Renal cortical epithelial cell (primary cell): ENCODE results near the gene SPESP1. TPM values are rescaled to one million over a fixed set of nuclear protein-coding genes. Genes with fewer than 3 reads are reported as not detected.
"Not testable (repeated sequence)": the region's sequence is repeated elsewhere in the genome, so short reads cannot be mapped to it uniquely, and the experiment has no call there.

Source experiments
- DNase-seq: peaks from one replicate; pipeline ENCODE4 v3.0.0-alpha.2; 2011; ENCODE audit warnings: low read depth
- total RNA-seq: library from RNA; depleted of rRNA; stranded (reverse); fragments of >200 nt; gene quantifications from 2 replicates; pipeline ENCODE4 v1.2.3, GENCODE V29; 2014

Gene SPESP1
- total RNA-seq, 1 donor from 2014 or later = 0.75 TPM

DNA sequence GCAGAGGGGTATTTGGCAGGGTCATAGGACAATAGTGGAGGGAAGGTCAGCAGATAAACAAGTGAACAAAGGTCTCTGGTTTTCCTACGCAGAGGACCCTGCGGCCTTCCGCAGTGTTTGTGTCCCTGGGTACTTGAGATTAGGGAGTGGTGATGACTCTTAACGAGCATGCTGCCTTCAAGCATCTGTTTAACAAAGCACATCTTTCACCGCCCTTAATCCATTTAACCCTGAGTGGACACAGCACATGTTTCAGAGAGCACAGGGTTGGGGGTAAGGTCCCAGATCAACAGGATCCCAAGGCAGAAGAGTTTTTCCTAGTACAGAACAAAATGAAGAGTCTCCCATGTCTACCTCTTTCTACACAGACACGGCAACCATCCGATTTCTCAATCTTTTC is 33.4 kb downstream of the SPESP1 start:
- DNase-seq = not testable (repeated sequence)

DNA sequence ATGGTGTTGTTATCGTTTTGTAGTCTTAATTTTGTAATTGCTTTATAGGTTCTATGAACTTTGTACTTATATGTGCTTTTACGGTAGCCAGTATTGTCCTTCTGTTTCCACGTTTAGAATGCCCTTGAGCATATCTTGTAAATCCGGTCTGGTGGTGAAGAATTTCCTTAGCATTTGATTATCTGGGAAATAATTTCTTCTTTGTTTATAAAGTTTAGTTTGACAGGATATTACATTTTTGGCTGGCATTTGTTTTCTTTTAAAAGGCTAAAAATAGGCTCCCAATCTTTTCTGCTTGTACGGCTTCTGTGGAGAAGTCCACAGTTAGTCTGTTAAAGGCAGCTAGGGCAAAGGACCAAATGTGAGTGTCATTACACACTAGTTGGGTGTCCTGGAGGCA is 36.7 kb downstream of the SPESP1 start:
- no peak for DNase-seq

DNA sequence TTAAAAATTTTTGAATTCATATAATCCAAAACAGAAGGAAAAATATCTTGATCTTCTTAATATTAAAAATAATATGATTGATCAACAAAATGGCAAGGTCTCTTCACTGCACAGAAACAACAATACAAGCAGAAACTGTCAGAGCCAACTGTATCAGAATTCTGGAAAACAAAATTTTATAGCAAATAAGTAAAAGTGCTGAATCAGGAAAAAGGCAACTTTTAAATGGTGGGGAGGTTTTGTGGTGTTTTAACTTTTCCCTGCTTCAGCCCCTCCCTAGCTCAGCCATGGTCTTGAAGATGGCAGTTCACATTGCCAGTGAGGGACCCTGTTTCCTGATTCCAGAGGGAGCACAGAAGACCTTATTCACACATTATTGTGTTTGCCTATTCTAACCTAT is 37.6 kb downstream of the SPESP1 start:
- no peak for DNase-seq

DNA sequence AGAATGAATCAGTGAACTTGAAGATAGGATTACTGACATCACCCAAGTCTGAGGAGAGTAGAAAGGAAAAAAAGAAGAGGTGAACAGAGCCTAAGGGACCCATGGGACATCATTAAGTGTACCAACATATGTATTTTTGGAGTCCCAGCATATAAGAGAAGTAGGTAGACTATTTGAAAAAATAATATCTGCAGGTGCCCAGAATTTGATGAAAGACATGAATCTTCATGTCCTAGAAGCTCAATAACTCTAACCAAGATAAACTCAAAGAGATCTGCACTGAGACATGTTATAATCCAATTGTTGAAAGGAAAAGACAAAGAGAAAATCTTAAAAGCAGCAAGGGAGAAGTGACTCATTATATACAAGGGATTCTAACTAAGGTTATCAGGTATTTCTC is 39.0 kb downstream of the SPESP1 start:
- DNase-seq = no peak

DNA sequence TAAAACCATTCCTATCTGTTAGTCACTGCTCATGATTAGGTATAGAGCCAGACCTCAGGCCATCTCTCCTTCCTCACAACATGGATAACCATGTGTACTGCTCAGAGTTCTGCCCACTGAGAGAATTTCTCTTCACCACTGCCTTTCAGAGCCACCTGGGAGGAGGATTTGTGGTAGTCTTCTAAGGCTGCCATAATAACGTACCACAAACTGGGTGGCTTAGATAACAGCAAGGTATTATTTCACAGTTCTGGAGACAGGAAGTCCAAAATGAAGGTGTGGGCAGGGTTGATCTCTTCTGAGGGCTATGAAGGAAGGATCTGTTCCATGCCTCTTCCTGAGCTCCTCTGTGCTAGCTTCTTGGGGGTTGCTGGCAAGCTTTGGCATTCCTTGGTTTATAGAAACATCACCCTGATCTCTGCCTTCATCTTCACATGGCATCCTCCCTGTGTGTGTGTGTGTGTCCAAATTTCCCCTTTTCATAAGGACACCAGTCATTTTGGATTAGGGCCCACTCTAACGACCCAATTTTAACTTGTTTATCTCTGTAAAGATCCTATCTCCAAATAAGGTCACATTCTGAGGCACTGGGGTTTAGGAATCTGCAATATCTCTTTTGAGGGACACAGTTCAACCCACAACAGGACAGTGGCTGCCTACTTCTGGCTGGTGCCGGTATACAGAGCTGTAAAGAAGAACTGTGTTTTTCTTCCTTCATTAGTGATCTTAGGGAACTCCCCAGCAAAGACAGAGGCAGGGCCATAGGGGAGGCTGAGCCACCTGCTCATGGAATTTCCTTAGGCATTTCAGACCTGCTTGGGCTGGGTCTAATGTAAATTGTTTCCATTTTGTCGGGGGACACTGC is 42.1 kb downstream of the SPESP1 start:
- DNase-seq = no peak

DNA sequence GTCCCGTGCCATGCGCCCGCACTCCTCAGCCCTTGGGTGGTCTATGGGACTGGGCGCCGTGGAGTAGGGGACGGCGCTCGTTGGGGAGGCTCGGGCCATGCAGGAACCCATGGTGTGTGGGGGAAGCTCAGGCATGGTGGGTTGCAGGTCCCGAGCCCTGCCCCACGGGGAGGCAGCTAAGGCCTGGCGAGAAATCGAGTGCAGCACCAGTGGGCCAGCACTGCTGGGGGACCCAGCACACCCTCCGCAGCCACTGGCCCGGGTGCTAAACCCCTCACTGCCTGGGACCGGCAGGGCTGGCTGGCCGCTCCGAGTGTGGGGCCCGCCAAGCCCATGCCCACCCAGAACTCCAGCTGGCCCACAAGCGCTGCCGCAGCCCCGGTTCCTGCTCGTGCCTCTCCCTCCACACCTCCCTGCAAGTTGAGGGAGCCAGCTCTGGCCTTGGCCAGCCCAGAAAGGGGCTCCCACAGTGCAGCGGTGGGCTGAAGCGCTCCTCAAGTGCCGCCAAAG is 45.4 kb downstream of the SPESP1 start:
- not testable (repeated sequence) for DNase-seq

DNA sequence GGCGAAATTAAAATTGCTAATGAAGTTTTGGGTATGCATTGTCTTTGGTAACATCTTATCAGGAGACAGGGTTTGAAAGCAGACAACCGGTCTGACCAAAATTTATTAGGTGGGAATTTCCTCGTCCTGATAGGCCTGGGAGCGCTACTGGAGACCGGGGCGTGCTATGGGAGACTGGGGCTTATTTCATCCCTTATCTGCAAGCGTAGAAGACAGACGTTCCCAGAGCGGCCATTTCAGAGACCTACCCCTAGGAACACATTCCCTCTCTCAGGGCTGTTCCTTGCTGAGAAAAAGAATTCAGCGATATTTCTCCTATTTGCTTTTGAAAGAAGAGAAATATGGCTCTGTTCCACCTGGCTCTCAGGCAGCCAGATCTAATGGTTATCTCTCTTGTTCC is 47.1 kb downstream of the SPESP1 start:
- DNase-seq = not testable (repeated sequence)

DNA sequence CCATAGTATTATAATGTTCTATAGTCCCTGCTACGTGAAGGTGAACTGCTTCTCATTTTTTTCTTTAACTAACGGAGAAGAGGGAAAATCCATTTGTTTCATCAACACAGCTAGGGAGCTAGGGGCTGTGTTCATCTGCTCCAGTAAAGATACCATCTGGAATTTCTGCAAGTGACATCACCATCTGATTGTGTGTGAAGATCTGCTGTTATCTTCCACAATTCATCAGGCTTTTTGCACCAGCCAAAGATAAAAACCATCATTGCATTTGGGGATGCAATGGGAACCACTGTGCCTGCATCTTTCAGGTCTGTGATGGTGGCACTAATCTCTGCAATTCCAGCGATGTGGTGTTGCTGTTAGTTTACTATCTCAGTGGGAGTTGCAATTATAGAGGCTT is 48.7 kb downstream of the SPESP1 start:
- no peak for DNase-seq

DNA sequence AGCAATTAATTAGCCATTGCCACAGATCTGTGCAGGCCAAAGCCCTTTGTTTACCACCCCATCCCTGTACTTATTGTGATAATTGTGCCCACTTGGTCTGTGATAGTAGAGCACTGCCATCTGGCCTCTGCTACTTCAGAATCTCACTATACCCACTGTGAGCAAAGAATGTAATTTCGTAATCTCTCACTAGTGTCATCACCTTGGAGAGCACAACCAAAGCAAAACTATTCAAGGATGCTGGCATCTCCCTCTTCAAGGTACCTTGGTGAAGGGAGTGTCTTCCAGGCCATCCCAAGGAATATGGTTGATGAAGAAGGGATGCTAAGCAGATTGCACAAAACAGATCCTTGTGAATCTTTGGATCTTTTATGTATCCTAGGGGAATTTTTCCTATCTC is 49.5 kb downstream of the SPESP1 start:
- peak; percentile 3 for DNase-seq

DNA sequence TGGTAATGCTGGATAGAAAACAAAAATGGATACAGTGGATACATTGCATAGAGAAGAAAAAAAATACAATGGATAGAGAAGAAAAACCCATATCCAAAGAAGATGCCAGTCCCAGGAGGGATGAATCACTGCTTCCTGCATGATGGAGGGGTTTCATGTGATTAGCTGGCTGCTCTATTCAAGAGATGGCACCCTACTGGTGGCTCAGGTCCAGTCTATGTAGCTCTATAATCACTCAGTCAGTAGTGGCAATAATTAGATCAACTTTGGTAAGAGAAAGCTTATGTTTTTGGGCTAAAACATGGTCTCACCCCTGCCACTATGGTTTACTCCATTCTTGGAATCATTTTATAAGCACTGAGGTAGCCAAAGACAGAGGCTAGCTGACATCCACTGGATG is 50.5 kb downstream of the SPESP1 start:
- DNase-seq = no peak

DNA sequence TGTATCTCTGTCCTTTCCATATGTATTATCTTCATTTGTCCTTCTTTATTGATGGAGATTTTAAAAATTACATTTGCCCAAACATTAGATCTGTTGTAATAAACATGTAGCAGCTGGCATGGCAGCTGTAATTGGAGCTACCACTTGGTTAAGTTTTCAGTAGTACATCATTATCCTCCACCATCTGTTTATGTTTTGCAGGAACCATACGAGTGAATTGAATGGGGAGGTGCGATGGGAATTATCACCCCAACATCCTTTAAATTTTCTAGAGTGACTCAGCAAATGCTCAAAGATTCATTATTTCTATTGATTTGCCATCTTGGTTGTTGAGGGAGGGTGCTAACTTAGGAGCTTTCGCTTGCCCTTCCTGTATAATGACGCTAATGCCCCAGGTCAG is 51.6 kb downstream of the SPESP1 start:
- DNase-seq = no peak

DNA sequence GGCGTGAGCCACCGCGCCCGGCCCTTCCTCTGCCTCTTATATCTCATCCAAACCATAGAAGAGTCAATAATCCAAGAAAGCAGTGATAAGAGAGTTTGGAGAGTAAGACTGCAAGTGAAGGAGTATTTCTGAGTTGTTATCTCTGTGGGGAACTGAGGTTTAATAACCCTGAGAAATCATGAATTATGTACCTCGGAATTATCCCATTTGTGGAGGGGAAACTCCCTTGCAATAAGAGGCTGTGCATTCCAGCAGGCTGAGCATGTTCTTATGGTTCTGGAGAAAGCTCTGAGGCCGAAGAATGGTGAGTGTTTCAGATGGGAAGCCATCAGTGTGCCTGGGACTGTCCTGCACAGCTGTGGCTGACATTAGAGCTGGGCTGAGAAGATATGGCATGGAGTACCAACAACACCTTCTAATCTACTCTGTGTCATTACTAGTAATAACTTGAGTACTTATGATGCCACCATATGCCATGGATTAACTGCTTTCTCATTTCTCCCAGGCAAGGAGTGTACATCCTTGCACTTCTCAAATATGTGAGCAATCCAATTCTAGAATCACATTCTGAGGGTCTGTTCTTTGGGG is 52.7 kb downstream of the SPESP1 start:
- no peak for DNase-seq

DNA sequence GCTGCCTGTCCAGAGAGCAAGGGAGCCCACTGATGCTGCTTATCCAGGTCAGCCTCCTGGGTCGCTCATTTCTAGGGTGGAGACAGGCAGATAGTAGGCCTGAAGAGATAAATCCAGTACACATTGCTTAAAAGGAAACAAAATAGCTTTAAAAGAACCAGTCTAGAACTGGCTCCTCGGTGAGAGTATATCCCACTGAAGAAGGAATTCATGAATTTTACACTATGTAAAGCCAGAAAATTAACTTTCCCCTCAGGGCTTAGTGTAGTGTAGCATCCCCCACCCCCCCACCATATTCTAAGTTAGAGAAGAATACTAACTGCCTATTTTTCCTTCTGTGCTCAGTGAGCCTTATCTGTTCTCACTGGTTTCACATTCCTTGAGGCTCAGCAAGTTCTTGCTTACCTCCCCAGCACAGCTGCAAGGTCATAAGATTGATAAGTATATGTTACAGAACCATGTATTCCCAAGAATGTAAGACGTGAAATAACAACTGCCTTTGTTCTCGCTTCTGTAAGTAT is 53.7 kb downstream of the SPESP1 start:
- peak; percentile 90 for DNase-seq

DNA sequence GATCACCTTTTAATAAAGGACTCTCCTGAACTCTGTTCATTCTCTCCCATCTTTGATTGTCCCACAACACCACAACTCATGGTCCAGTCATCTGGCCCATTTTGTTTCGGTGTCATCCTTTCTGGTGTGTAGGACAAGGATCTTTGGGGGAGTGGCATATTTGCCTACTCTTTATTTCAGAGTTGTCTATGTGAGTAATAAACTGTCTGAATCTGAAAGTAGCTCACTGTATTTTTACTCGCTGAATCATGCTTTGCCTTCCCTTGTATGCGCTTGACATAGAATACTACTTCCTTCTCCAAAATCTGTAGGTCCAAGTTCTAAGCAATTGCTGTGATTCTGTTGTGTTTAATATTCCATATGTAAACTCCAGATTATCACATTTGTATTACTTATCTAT is 54.3 kb downstream of the SPESP1 start:
- DNase-seq = peak; percentile 2

DNA sequence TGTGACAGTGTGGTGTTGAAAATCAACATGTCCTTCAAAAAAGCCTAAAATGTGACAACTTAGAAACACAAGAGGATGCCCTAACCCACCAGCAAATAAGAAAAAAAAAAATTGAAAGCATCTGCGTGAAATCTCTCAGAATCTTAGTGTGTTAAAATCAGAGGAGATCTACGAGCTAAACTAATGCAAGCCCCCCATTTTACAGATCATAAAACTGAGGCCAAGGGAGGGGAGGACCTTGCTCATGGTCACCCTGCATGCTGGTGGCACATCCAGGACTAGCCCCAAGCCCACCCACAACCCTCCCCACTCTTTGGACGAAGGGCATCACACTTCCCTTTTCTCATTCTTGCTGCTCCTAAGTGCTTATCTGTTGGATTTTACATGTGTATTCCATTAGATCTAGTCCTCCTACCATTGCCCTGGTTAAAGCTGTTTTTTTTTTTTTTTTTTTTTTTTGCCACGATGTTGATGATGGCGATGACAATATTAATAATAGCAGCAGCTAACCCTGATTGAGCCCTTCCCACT is 55.1 kb downstream of the SPESP1 start:
- no peak for DNase-seq

DNA sequence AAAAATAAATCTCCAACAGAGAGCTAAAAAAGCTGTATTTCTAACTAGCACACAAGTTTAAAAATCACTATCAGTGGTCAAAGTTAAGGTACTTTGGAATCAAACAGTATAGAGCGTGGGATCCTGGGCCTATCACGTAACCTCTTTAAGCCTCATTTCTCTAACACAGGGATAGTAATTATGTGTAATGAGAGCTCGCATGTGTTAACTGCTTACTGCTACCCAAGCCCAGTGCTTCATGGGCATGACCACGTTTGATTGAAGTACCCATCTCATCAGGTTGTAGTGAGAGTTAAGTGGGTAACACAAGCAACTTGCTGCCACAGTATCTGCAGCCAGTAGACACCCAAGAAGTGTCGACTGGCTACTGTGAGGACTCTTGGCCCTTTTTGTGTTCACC is 56.0 kb downstream of the SPESP1 start:
- no peak for DNase-seq

DNA sequence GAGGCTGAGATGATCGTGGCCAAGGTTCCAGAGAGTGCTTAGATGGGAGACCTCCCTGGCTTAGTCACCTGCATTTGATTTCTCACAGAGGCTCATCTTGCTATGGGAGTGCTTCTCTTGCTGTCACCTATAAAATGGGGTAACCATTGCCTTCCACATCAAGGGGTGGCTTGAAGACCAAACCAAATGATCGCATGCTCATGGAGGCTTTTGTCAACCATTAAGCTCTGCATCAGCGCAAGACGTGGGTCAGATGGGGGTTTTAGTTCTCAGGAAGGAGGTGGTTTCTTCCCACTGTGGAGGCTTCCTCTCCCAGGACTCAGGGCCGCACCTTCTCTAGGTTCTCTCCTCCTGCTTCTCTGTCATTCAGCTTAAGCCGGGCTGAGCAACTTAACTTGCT is 56.8 kb downstream of the SPESP1 start:
- DNase-seq = no peak

DNA sequence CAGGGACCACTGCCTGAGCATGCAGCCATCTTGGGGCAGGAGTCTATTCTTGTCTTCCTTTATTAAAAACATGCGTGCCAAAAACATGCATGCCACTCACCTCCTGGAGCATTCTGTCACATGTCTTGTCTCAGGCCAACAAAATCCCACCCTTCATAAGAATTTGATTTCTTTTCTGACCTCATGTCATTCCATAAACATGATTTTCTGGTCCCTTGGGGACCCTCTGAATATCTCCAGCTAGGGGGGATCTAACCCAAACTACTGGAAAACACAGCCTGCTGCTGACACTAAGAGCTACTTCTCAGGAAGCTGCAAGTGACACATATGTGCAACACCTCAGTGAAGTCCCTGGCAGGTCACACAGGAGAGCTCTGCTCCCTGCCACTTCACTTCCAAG is 57.4 kb downstream of the SPESP1 start:
- no peak for DNase-seq

DNA sequence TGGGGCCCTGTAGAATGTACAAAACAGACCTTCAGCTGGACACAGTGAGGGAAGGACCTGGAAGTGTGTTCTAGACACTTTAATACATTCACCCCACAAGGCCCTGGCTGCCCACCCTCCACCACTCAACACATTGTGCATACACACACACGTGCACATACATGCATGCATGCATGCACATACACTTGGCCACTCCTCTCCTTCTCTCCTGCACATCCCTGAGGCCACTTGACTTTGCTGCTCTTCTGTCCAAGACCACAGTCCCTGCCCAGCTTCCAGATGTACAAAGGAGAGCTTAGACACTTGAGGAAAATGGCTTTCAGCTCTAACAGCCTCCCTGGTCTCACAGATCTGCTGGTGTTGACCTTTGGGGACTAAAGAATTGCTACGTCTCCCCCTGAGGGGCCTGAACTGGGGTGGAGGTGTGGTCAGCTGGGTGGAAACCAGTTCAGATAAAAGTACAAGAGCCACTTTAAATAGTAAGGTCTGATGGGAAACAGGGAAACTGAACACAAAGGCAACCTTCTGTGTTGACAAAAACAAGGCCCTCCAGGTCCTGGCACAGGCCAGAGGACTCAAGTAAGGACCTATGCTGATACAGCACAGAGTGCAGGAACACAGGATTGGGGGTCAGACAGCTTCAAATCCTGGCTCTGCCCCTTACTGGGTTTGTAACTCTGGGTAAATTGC is 59.4 kb downstream of the SPESP1 start:
- DNase-seq = no peak

DNA sequence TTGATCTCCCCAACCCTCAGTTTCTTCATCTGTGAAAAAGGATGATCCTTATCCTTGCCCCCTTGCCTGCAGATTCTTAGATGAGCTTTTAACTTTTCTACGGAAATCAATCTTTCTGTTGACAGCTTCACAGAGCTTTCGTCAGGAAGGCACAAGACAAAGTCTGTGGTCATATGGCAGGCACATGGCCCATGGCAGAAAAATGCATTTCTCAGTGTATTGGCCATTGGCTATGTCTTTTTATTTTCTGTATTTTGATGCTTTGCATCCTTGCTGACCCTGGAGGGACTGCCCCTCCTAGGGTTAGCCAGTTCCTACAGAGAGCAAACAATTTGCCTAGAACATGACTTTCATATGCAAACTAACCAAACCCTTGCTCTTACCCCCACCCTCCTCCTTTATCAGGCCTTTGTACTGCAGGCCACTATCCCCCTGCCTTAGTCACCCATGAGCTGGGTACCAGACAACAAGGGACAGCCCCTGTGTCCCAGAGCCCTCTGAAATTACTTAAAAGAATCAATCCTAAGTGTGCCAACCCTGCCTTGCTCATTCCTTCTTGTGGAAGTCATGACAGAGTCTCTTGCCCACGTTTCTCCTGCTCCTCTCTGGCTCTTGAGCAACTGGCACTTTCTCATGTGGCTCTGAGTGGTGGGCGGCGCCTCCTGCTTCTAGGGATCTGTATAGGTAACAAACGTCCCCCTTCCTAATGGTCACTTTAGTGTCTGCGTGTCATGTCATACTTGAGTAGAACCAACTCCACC is 60.1 kb downstream of the SPESP1 start:
- no peak for DNase-seq

DNA sequence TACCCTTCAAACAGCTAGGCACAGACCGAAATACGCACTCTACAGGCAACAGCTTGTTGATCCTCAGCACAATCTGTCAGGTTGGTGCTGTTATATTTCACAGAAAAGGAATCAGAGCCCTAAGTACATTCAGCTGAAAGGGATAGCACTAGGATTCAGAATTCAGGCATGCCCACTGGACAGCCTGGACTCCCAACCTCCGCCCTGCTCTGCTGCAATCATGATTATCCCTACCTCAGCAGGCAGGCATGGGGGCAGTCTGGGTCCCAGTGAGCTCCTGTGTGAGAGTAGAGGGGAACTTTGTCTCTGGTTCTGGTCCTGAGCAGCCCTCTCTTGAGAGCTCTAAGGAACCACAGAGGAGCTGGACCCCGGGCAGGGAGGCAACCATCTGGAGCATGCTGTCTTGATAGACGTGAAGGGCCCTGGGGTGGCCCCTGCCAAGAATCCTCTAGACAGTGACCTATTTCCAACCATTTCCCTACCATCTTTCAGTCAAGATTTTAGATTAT is 60.7 kb downstream of the SPESP1 start:
- DNase-seq = no peak
